HFFc6 (cell line): ENCODE data around the gene ADI1. TPM values are rescaled to one million over a fixed set of nuclear protein-coding genes. Genes with fewer than 3 reads are reported as not detected.

Experiments
- DNase-seq: peaks from one replicate; pipeline ENCODE4 v3.0.0-alpha.2; 2018
- H3K27ac Mint-ChIP-seq: 2 replicates; pipeline ENCODE4 v1.8.0; 2020; ENCODE audit warnings: mild to moderate bottlenecking, mixed read lengths
- H3K27me3 Mint-ChIP-seq: 2 replicates; pipeline ENCODE4 v1.8.0; 2021; ENCODE audit warnings: mild to moderate bottlenecking, moderate library complexity, mixed read lengths; ENCODE audit not compliant: insufficient read depth
- H3K36me3 Mint-ChIP-seq: 2 replicates; pipeline ENCODE4 v1.8.0; 2021; ENCODE audit warnings: low read depth, mixed read lengths
- H3K4me1 Mint-ChIP-seq: 2 replicates; pipeline ENCODE4 v1.8.0; 2020; ENCODE audit warnings: low read depth, mixed read lengths
- H3K4me3 Mint-ChIP-seq: 2 replicates; pipeline ENCODE4 v1.8.0; 2020; ENCODE audit warnings: mild to moderate bottlenecking, moderate library complexity, mixed read lengths
- H3K9me3 Mint-ChIP-seq: 2 replicates; pipeline ENCODE4 v1.8.0; 2020; ENCODE audit warnings: mild to moderate bottlenecking, mixed read lengths
- CTCF ChIP-seq: fragments of 200-600 bp; sonication (generic); IDR thresholded peaks from 2 replicates; pipeline ENCODE4 v1.5.0; 2021; ENCODE audit warnings: antibody characterized with exemption, mild to moderate bottlenecking
- total RNA-seq, 6 experiments: library from RNA; stranded (reverse); fragmentation: NEBNext Ultra II Directional; extraction: Animal tissue kit (Norgen Biotek cat#: 25700); gene quantifications; 2 replicates in 1 of 6; 3 replicates in 5 of 6; pipeline ENCODE4 v1.2.3, GENCODE V29; 2021

Gene ADI1
- total RNA-seq, 6 experiments from 2014 or later: 66.6 to 94.2 (median 75.5) TPM

DNA sequence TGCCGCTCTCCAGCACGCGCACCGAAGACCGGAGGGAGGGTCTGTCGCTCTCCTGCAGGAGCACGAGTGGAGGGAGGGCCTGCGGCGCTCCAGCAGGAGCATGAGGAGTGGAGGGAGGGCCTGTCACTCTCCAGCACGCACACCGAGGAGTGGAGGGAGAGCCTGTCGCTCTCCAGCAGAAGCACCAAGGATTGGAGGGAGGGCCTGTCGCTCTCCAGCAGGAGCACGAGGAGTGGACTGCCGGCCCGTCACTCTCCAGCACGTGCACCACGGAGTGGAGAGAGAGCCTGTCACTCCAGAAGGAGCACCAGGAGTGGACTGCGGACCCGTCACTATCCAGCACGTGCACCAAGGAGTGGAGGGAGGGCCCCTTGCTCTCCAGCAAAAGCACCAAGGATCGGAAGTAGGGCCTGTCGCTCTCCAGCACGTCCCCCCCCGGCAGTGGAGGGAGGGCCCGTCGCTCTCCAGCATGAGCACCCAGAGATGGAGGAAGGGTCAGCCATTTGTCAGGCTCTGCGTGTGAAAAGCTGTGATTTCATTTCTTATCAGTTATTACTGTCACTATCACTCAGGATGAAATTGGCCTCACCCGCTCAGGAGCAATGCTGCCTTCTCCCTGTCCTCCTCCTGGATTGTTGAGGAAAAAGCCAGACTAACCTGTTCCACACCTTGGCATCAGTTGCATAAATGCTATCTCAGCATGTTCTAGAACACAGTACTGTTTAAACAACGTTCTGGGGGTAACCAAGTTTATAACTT, 35.9 kb downstream of the ADI1 start:
- H3K27ac Mint-ChIP-seq: no peak overlapping the region
- H3K4me1 Mint-ChIP-seq: no peaks in the 10 kb centered on the region
- no peaks in the 10 kb centered on the region for H3K9me3 Mint-ChIP-seq
- TF ChIP-seq CTCF: no peak
- peaks cover 7% of the 10 kb centered on the region for H3K27me3 Mint-ChIP-seq
- no peak overlapping the region for H3K4me3 Mint-ChIP-seq
- no peak for DNase-seq
- H3K36me3 Mint-ChIP-seq: peaks cover 18% of the 10 kb centered on the region

- H3K4me1 Mint-ChIP-seq: no peaks in the 10 kb centered on the region
- H3K27me3 Mint-ChIP-seq: peaks cover 5% of the 10 kb centered on the region
- H3K36me3 Mint-ChIP-seq: peaks cover 18% of the 10 kb centered on the region
- no peak for DNase-seq
- no peak overlapping the region for H3K27ac Mint-ChIP-seq
- H3K9me3 Mint-ChIP-seq: no peaks in the 10 kb centered on the region
- TF ChIP-seq CTCF: no peak
- H3K4me3 Mint-ChIP-seq: no peak overlapping the region
Measured at GRCh38 chr2:3482363-3482821, 36.9 kb downstream of the ADI1 start.

GRCh38 chr2:3481736-3482362, 37.5 kb downstream of the ADI1 start:
- Mint-ChIP-seq H3K36me3 (peaks cover 18% of the 10 kb centered on the region), H3K4me1 (no peaks in the 10 kb centered on the region), H3K27me3 (peaks cover 5% of the 10 kb centered on the region), H3K4me3 (no peak overlapping the region), H3K27ac (no peak overlapping the region), H3K9me3 (no peaks in the 10 kb centered on the region)
- DNase-seq: no peak
- TF ChIP-seq CTCF: no peak

DNA sequence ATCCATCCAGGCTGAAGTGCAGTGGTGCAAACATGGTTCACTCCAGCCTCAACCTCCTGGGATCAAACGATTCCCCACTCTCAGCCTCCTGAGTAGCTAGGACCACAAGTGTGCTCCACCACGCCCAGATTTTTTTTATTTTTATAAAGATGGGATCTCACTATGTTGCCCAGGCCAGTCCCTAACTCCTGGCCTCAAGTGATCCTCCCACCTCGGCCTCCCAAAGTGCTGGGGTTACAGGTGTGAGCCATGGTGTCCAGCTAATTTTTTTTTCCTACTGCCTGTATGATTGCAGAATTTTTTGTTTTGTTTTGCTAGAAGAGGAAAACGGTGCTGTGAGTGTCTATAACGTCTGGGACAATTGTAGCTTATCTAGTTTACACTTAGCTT, 38.3 kb downstream of the ADI1 start:
- Mint-ChIP-seq H3K36me3 (peaks cover 18% of the 10 kb centered on the region), H3K4me3 (no peak overlapping the region), H3K27me3 (peaks cover 7% of the 10 kb centered on the region), H3K4me1 (peaks cover 7% of the 10 kb centered on the region), H3K27ac (no peak overlapping the region), H3K9me3 (no peaks in the 10 kb centered on the region)
- no peak for TF ChIP-seq CTCF
- DNase-seq: no peak

- no peak for TF ChIP-seq CTCF
- no peak for DNase-seq
- Mint-ChIP-seq H3K27me3 (peaks cover 7% of the 10 kb centered on the region), H3K27ac (no peak overlapping the region), H3K36me3 (peaks cover 13% of the 10 kb centered on the region), H3K4me1 (peaks cover 10% of the 10 kb centered on the region), H3K9me3 (no peaks in the 10 kb centered on the region), H3K4me3 (no peak overlapping the region)
Measured at GRCh38 chr2:3480352-3481010, 38.9 kb downstream of the ADI1 start.
